GM21367 (cell line): ENCODE data around the gene RPL36.

ENCODE experiments used
- ATAC-seq: cut with Tn5 transposase; IDR thresholded peaks from one replicate; pipeline ENCODE4 v1.9.1; 2021; ENCODE audit not compliant: unreplicated experiment

The RPL36 gene

DNA sequence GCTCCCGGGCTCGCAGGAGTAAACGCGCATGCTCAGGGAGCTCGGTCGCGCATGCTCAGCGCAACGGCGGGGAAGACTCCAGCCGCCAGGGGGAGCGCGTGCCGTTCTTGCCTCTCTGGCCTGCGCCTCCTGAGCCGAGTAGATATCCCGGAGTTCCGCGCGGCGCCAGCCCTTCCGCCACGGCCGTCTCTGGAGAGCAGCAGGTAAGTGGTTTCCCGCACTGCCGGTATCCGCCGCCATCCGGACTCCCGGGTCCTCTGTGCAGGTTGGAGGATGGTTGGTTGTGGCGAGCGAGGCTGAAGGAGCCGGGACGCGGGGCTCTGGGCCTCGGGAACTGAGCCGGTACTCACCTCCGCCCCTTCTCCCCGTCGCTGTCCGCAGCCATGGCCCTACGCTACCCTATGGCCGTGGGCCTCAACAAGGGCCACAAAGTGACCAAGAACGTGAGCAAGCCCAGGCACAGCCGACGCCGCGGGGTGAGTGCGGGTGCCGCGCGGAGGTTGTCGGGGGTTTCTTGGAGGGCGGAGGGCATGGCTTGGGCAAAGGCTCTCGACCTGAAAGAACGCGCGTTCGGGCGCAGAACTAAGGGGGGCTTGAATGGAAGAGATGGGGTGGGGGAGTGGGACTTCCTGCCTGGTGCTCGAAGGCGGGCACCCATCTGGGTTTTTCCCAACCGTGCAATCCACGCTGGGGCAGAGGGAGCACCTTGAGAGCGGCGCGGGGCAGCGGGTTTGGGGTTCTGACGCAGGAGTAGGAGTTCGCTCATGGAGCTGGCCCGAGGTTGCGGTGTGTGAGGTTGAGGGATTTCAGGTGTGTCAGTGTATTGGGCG lies at the start of gene RPL36:
Gene RPL36 (plus strand): TSS at position 171 of the 830 bp plus-strand sequence. CDS start 213 bp downstream, at position 384.
- peak; percentile 32 for ATAC-seq

DNA sequence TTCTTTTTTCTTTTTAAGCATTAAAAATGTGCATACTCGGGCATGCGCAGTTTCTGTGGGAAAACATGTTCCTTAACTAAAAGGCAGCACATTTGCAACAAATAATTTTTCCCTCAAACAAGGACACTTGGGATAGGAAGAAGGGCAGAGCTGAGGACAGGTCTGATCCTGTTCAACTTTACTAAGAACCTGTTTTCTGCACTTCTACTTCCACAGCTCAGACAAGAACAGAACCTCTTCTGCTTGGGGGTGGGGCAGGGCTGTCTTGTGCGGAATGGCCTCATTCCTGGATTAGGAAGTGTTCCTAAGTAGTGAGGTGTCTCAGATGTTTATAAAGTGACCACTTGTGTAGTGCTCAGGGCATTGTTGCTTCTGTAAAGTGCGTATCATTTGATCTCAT lies 48.9 kb upstream of the RPL36 start:
- ATAC-seq = no peak

DNA sequence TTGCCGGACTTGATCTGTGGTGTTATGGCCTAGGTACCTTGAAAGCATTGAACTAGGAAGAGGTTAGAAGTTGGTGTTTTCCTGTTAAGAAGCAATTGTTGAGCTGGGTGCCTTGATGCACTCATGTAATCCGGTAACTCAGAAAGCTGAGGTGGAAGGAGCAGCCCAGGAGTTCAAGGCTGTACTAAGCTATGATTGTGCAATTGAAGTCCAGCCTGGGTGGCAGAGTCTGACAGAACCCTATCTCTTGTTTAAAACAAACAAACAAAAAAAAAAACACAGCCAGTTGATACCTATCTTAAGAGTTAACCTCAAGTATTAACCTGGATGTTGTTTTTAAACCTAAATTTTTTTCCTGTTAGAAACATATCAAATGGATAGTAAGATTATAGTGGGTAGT lies 47.9 kb upstream of the RPL36 start:
- no peak for ATAC-seq

DNA sequence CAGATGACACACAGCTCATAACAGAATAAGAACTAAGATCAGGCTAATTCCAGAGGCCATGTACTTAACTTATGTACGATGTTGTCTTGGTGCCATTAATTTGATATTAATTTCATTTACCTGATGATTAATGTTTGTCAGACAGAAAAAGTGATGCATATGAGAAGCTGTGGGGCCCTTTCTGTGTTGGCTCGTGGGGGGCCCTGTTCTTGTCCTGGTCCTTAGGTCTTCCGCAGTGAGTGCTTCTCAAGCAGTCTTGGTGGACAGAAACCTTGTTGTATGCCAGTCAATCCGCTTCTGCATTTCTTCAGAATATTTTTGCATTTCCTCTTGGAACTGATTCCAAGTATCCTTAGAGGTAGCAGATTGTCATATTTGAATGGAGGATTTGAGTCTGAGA lies 47.0 kb upstream of the RPL36 start:
- no peak for ATAC-seq

DNA sequence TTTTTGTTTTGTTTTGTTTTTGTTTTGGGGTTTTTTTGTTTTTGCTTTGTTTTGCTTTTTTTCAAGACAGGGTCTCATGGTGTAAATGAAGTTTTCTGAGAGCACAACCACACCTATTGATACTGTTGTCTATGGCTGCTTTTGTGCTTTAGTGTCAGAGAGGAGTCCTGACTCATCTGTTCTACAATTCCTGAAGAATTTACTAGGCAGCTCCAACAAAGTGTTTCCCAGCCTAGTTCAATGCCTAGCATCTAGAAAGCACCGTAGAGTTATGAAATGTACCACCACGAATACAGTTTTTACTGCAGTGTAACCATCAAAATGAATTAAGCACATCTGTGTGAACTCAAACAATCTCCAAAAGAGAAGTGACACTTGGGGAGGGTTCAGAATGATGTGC lies 46.1 kb upstream of the RPL36 start:
- no peak for ATAC-seq

DNA sequence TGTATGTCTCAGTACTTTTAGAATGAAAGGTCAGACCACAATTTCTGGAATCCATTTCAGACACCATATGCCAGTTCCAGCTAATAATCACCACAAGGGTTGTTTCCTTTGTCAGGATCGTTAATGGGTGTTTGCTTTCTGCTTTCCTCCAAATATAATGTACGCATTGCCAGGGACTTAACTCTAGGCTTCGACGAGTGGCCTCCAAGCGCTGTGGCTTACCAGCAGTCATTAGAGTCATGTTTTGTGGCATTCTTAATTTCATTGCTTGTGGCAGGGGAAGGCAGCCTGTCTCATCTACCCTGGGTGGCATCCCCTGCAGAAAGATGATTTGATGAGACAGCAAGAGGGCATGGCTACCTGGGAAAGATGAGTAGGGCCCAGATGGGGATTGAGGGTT lies 44.7 kb upstream of the RPL36 start:
- ATAC-seq = no peak

DNA sequence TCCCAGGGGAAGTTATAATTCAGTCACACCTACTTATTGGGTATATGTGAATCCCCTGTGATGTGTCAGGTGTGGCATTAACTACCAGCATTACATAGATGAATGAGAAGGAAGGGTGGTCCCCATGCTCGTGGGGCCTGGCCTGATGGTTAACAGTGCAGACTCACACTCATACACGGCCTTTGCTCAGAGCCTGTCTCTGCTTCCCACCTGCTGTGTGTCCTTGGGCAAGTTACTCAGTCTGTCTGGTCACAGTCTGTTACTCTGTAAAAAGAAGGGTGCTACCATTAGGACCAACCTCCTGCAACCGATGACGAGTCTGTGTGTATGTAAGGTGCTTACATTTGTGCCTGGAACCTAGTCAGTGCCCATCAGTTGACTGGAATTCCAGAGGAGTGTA lies 43.4 kb upstream of the RPL36 start:
- no peak for ATAC-seq

DNA sequence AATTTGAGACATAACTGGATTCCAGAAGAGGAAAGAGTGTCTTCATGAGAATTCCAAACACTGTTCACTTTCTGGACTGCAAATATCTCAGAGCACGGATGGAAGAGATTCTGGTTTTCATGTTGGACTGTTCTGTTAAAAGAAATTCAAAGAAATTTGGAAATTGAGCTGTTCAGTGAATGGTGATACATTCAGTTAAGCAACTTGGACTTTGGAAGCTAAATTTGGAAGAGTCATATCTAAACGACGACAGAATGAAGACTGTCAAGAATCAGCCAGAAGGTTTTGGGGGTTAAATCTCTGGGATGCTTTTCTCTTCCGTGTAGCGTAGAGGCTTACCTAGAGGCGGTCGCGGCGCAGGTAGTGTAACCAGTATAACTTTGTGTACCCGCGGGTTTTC lies 41.6 kb upstream of the RPL36 start:
- no peak for ATAC-seq

DNA sequence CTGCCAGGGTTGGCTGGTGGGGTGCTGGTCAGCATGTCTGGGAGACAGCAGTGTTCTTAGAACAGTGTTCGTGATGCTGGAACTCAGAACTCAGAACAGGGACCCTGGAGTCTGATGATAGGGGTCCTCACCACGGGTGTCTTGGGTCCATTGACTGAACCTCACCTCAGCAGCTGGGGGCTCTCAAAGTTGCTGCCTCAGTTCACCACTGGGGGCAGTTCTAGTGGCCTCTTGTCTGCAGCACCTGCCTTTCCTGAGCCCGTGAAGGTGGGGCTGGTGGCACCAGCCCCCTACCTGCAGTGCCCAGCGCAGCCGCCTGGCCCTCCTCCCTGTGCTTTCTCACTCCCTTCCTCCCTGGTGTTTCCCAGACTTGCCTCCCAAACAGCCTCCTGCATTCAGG lies 38.7 kb upstream of the RPL36 start:
- ATAC-seq = no peak

DNA sequence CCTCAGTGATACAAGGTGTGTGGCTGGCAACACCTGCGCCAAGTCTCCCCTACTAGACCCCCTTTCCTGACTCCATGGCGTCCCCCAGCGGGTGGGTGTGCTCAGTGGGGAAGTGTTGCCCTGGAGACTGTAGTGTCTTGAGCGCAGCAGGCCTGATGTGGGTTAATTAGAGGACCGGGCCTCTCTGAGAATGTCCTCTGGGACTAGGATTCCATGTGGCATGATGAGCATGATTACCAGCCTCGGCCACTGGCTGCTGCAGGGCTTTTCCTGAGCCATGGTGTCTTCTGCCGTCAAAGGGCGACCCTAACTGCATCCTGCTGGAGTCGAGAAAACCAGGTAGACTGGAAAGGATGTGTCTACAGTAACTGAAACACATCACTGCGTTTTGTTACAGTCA lies 37.8 kb upstream of the RPL36 start:
- no peak for ATAC-seq

DNA sequence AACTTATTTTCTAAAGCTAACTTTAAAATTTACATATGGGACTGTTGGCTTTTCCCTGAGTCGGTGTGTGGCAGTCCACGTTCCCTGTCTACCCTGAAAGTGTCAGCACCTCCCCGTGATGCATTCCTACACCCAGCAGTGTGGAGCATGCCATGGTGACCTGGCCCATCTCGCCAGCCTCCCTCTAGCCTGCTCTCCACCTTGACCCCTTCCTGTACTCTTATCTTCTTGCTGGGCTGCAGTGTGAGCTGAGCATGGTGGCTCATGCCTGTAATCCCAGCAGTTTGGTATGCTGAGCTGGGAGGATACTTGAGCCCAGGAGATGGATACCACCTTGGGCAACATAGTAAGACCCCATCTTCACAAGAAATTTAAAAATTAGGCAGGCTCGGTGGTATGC lies 35.2 kb upstream of the RPL36 start:
- no peak for ATAC-seq

DNA sequence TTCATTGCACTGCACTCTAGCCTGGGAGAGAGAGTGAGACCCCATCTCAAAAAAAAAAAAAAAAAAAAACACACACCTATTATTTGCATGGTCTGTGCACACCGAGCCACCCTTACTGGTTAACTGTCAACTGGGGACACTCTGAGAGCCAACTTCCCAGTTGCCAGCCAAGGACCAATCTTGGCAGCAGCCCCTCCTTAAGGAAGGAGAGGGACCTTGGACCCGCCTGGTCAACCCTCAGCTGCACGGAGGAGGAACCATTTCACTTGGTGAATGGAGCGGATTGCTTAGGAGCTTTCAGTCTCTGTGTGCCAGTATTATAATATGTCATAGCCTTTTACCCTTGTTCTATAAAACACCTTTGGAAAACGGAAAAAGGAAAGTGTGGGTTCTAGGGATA lies 34.7 kb upstream of the RPL36 start:
- no peak for ATAC-seq

DNA sequence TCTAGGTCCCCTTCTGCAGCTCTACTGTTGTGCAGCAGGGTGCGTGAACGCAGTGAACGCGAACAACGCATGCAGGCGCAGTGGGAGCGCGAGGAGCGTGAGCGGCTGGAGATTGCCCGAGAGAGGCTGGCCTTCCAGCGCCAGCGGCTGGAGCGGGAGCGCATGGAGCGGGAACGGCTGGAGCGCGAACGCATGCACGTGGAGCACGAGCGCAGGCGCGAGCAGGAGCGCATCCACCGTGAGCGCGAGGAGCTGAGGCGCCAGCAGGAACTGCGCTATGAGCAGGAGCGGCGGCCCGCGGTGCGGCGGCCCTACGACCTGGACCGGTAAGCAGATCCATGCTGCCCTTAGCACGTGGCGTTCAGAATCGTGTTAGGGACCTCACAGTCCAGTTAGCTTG lies 28.6 kb upstream of the RPL36 start:
- no peak for ATAC-seq

DNA sequence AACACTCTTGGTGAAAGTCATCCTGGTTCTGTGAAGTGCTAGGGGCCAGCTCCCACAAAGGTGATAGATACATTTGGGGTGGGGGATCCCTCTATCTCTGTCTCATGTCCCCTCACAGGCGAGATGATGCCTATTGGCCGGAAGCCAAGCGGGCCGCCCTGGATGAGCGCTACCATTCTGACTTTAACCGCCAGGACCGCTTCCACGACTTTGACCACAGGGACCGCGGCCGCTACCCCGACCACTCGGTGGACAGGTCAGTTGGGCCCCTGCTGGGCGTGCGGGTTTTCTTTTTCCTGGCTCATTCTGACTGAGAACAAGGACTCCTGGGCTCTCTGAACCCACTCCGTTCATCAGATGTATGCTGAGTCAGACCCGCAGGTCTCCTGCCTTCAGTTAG lies 26.2 kb upstream of the RPL36 start:
- no peak for ATAC-seq

DNA sequence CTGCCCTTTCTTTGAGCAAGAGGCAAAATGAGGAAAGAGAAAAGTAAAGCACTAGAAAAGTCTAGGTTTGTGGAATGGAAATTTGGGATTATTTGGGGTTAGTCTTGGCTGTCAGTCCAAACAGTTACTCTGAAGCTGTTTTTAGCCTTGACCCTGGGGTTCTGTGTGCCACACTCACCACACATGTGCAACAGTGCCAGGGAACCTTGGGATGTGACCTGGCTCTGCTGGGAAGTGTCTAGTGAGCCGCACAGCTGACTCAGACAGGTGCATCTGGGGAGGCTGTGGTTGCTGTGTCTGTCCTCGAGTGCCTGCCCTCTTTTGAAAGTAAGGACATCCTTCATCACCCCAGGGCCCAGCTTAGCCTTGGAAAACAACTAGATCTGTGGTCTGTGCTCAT lies 25.6 kb upstream of the RPL36 start:
- no peak for ATAC-seq

DNA sequence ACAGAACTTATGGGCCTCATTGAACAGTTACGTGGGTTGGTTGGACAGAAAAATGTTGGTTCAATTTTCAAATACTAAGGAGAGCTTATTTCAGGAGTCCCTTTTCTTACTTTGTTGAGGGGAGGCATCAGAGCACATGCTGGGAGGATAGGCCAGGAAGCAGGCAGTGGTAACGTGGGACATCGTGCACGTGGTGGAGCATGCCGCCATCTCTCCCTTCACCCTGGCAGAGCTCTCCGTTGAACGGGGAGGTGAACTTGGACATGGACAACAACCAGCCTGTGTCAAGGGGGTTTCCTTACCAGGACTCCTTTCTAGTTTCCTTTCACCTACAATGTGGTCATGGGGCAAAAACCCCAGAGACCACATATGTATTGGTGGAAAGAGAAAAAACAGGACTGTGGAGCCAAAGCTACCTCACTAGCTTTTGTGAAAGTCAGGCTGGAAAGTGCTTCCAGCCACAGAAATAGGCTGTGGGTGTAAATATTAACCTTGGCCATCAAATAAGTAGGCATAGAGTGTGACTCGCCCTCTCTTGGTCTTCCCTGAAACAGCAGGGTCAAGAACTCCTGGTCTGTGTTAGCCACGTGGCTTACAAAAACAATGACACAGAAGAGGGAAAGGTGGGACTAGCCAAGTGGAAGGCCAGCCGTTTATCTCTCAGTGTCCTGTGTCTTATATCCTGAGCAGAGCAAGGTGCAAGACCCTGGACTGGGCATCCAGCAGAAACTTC lies 24.1 kb upstream of the RPL36 start:
- no peak for ATAC-seq

DNA sequence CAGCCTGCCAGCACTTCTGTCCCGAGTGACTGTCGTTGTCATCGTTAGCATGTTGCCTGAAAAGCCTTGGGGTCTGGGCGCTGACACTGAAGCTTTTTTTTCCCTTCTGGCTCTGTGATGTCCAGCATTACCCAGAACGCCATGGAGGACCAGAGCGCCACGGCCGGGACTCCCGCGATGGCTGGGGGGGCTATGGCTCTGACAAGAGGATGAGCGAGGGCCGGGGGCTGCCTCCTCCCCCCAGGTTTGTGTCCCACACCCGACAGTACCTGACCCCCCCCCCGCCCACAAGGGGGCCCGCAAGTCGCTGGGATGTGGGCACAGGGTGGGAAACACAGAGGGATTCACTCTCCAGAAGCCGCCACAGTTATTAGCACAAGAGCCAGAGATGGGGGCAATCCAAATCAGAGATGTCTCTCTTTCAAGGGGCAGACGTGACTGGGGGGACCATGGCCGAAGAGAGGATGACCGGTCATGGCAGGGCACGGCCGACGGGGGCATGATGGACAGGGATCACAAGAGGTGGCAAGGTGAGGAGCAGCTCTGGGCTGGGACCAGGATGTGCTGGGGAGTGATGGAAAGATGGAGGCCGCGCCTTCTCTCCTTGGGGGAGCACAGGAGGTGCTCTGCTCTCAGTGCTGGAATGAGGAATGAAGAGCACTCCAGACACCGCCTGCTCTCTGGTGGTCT lies 23.0 kb upstream of the RPL36 start:
- no peak for ATAC-seq

DNA sequence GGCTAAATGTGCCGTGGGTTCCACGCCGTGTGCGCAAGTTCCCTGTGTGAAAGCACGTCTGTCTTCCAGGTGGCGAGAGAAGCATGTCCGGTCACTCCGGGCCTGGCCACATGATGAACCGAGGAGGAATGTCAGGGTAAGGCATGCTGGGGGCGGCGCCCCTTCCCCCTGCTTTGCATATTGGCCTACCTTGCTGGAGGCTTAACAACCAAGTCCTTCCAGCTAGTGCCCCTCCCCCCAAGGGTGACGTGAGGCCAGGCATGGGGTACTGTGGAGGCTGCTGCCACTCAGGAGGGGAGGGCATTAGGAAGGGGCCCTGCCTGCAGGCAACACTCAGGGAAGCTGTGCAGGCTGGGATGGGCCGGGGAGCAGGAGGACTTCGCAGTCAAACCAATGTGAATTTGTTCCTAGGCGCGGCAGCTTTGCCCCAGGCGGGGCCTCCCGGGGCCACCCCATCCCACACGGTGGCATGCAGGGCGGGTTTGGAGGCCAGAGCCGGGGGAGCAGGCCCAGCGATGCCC lies 22.3 kb upstream of the RPL36 start:
- no peak for ATAC-seq

DNA sequence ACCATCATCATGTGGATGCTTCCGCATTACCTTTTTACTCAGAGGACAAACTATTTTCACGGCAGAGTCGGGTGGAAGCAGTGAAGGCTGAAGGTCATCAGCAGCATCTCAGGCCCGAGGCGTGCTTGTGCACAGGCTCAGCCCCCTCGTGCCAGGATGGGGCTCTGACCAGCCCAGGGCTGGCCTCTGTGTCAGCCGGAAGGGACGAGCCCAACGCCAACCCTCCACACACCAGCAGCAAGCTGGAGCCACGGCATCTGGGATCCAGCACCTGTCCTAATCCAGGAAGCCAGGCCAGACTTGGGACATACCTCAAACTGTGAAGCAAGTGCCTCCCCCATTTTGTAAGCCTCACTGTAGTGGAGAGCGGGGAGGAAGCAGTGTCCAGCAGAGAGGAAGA lies 20.9 kb upstream of the RPL36 start:
- ATAC-seq = no peak

DNA sequence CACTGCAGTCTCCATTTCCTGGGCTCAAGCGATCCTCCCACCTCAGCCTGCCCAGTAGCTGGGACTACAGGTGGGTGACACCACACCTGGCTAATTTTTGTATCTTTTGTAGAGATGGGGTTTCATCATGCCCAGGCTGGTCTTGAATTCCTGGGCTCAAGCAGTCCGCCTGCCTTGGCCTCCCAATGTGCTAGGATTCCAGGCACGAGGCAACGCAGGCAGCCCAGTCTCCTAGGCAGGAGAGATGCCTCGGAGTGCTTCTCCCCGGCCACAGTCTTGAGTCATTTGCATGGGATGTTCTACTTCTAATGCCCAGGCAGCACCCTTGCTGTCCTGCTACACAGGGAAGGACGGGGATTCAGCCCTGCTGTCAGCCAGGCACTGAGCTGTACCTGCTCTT lies 18.5 kb upstream of the RPL36 start:
- no peak for ATAC-seq

DNA sequence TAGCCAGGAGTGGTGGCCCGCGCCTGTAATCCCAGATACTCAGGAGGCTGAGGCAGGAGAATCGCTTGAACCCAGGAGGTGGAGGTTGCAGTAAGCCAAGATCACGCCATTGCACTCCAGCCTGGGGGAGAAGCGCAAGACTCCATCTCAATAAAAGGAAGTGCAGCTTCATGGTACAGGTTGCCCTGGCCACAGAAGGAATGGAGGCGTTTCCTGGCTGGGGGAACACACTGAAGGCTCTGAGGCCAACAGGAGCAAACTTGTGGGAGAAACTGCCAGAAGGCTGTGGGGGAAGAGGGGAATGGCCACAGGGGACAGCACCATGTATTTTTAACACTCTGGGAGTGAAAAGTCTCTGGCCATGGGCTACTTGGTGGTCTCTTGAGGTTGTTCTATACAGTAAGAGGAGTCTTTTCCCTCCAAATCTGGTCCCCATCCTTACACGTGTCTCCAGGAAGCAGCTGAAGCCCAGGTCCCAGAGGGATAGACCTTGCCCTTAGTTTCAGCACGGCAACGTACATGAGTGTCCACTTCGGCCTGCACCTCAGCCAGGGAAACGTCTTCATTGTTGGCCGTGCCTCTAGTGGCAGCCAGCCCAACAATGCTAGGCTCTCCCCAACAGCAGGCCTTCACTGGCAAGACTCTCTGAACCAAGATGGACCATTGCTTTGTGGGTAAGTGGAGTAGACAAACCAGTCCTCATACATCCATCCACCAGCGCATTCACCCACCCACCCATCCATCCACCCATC lies 17.2 kb upstream of the RPL36 start:
- ATAC-seq = no peak
